ENCODE data around the gene GABARAP. TPM values are rescaled to one million over a fixed set of nuclear protein-coding genes. Genes with fewer than 3 reads are reported as not detected.

Gene GABARAP
- total and polyA plus RNA-seq, 2 of the 13 experiments (the other 11 are each of a cell fraction or from before 2014, with no cell fraction given), result 161 to 310 TPM

- TF ChIP-seq ARID5B (CRISPR knock-in tag; IDR thresholded peaks at IDR 0.05) (no peak), TSC22D2 (CRISPR knock-in tag; IDR thresholded peaks at IDR 0.05; ENCODE audit: borderline replicate concordance) (no peak), HNRNPK (IDR thresholded peaks at IDR 0.05; ENCODE audit: low read depth, low read length, poor library complexity, severe bottlenecking) (peak; percentile 100), RFX3 (CRISPR knock-in tag; IDR thresholded peaks at IDR 0.05) (no peak), ELF1 (CRISPR knock-in tag; IDR thresholded peaks at IDR 0.05) (peak; percentile 81), MLX (CRISPR knock-in tag; IDR thresholded peaks at IDR 0.05) (peak; percentile 8), SIN3A (IDR thresholded peaks at IDR 0.05; ENCODE audit: borderline replicate concordance, low read depth, low read length) (no peak), ZIK1 (CRISPR knock-in tag; IDR thresholded peaks at IDR 0.05; ENCODE audit: borderline replicate concordance, low read depth) (no peak), MTERF4 (CRISPR knock-in tag; IDR thresholded peaks at IDR 0.05) (no peak), ZFP36L2 (CRISPR knock-in tag; IDR thresholded peaks at IDR 0.05) (no peak), ZSCAN30 (CRISPR knock-in tag; IDR thresholded peaks at IDR 0.05) (0 out of 2 replicates have a peak, but pooled peaks have one; percentile 30), CREB3 (CRISPR knock-in tag; IDR thresholded peaks at IDR 0.05) (no peak), RFXAP (CRISPR knock-in tag; IDR thresholded peaks at IDR 0.05; ENCODE audit: borderline replicate concordance) (no peak), ZBTB42 (CRISPR knock-in tag; IDR thresholded peaks at IDR 0.05) (no peak), HDAC1 (CRISPR knock-in tag; IDR thresholded peaks at IDR 0.05) (no peak), YY1 (IDR thresholded peaks at IDR 0.05; ENCODE audit: insufficient read depth, insufficient replicate concordance, low read depth, low read length) (peak; percentile 96), PBX3 (CRISPR knock-in tag; IDR thresholded peaks at IDR 0.05; ENCODE audit: borderline replicate concordance) (no peak), ZNF563 (CRISPR knock-in tag; IDR thresholded peaks at IDR 0.05) (no peak), ZNF737 (CRISPR knock-in tag; IDR thresholded peaks at IDR 0.05; ENCODE audit: borderline replicate concordance) (no peak), ZNF333 (CRISPR knock-in tag; IDR thresholded peaks at IDR 0.05; ENCODE audit: borderline replicate concordance) (no peak), ZNF382 (CRISPR knock-in tag; IDR thresholded peaks at IDR 0.05; ENCODE audit: borderline replicate concordance) (no peak)
These were observed 9.5 kb upstream of the GABARAP start, which contains the start of gene CTDNEP1 (continued) for GRCh38 chr17:7251661-7252175.
